ENCODE results near the gene SPATA18.
"Not testable (repeated sequence)": the region's sequence is repeated elsewhere in the genome, so short reads cannot be mapped to it uniquely, and the experiment has no call there.

SPATA18 gene

DNA sequence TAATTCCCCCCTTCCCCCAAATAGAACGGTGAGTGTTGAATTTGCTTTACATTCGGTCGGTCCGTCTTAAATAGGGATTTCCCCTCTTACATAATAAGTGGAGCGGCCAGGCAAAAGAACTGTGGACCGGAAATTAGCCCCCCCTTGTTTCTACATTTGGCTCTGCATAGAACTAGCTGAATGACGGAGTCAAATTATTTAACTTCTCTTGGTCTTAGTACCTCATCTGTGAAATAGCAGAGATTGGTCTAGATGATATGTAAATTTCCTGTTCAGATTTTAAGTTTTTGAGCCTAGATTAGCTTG lies 1.3 kb downstream of the SPATA18 start:
- DNase-seq (ENCODE audit: low read depth), result no peak

DNA sequence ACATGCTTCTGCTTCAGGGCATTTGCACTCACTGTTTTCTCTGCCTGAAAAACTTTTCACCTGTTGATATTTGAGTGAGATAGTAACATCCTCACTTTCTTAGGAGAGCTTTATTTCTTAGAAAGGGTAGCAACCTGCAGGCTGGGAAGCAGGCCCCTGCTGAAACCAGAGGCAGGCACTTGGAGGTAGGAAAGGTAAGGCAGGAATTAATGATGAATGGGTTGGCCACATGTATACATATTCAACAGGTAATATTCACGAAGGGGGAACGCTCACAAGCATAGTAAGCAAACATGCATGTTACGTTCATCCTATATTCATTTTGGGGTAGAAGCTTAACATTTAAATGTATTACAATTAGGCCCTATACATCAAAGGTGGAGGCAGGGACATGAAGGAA lies 3.1 kb downstream of the SPATA18 start:
- no peak for DNase-seq (ENCODE audit: low read depth)

GRCh38 chr4:52057196-52057595 lies 6.1 kb downstream of the SPATA18 start:
- DNase-seq (ENCODE audit: low read depth), result no peak

GRCh38 chr4:52058275-52058674 lies 7.2 kb downstream of the SPATA18 start:
- DNase-seq (ENCODE audit: low read depth), result no peak

- DNase-seq (ENCODE audit: low read depth), result no peak
Observed at GRCh38 chr4:52059372-52059771, 8.3 kb downstream of the SPATA18 start.

GRCh38 chr4:52069571-52069970 lies 18.5 kb downstream of the SPATA18 start:
- no peak for DNase-seq (ENCODE audit: low read depth)

DNA sequence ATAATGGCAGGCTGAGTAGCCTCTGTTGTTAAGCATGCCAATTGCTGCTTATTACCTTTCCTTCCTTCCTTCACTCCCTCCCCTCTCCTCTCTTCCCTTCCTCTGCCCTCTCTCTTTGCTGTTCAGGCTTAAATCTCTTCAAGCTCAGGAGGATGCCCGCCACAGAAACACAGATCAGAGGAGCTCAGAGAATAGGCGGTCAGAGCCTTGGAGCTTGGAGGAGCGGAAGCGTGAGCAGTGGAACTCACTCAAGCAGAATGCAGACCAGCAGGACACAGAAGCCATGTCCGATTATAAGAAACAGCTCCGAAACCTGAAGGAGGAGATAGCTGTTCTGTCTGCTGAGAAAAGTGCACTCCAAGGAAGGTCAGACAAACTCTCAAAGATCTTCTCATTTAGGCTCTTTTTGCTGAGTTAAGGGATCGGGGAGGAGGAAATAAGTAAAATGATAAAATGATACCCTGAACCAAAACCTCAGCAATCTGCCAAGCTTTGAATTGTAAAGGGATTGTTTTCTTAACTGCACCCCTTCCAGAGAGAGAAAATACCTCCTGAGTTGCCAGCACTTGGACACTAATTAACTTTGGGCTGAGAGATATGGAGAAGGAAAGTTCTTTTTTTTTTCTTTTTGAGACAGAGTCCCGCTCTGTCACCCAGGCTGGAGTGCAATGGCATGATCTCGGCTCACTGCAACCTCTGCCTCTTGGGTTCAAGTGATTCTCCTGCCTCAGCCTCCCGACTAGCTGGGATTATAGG lies 20.9 kb downstream of the SPATA18 start:
- DNase-seq (ENCODE audit: low read depth), result no peak

DNA sequence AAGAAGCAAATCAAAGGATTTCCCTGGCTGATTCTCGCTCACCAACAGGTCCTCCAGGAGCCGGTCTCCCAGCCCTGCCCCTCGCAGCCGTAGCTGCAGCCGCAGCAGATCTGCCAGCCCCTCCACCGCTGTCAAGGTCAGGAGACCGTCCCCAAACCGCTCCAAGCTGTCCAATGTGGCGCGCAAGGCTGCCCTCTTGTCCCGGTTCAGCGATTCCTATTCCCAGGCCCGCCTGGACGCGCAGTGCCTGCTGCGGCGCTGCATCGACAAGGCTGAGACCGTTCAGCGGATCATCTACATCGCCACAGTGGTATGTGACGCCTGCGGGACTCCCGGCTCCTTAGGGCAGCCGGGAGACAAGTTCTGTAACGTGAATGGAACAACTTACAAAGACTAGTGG lies 25.6 kb downstream of the SPATA18 start:
- no peak for DNase-seq (ENCODE audit: low read depth)

DNA sequence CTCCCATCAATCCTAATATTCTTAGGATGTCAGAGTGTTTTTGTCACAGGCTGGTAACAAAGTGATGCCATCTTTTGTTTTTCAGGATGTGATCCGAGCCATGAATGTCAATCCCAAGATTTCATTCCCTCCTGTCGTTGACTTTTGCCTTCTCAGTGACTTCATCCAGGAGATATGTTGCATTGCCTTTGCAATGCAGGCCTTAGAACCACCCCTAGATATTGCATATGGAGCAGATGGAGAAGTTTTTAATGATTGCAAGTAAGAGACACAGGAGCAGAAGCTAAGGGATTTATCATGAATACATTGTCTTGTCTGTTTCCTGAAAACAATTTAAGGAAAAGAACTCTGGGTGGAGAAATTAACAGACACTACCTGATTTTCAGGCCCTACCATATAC lies 28.6 kb downstream of the SPATA18 start:
- DNase-seq (ENCODE audit: low read depth), result no peak

DNA sequence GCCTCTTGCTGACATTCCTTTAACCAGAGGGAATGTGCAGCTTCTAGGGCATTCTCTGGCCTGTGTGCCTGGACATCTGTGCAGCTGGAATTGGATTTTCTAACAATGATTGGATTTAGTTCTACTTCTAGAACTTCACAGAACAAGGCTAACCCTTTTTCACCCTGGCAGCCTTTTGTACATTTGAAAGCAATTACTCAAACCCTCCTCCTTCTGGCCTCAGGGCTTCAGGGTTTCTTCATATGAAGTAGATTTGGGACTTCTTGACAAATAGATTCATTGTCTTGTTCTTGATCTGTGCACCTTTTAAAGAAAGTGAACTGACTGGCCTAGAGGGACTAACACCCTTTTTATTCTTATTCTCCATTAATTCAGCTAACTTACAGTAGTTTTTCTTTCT lies 30.1 kb downstream of the SPATA18 start:
- no peak for DNase-seq (ENCODE audit: low read depth)

DNA sequence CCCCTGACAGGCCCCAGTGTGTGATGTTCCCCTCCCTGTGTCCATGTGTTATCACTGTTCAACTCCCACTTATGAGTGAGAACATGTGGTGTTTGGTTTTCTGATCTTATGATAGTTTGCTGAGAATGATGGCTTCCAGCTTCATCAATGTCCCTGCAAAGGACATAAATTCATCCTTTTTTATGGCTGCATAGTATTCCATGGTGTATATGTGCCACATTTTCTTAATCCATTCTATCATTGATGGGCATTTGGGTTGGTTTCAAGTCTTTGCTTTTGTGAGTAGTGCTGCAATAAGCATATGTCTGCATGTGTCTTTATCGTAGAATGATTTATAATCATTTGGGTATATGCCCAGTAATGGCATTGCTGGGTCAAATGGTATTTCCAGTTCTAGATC lies 35.3 kb downstream of the SPATA18 start:
- DNase-seq (ENCODE audit: low read depth), result not testable (repeated sequence)

GRCh38 chr4:52091801-52092200 lies 40.7 kb downstream of the SPATA18 start:
- no peak for DNase-seq (ENCODE audit: low read depth)

- no peak for DNase-seq (ENCODE audit: low read depth)
Observed at GRCh38 chr4:52093466-52093865, 42.4 kb downstream of the SPATA18 start.

- DNase-seq (ENCODE audit: low read depth), result no peak
Observed at GRCh38 chr4:52094376-52095145, 43.5 kb downstream of the SPATA18 start.

- no peak for DNase-seq (ENCODE audit: low read depth)
Observed at GRCh38 chr4:52095374-52095773, 44.3 kb downstream of the SPATA18 start.

GRCh38 chr4:52096048-52096447 lies 44.9 kb downstream of the SPATA18 start:
- DNase-seq (ENCODE audit: low read depth), result no peak

DNA sequence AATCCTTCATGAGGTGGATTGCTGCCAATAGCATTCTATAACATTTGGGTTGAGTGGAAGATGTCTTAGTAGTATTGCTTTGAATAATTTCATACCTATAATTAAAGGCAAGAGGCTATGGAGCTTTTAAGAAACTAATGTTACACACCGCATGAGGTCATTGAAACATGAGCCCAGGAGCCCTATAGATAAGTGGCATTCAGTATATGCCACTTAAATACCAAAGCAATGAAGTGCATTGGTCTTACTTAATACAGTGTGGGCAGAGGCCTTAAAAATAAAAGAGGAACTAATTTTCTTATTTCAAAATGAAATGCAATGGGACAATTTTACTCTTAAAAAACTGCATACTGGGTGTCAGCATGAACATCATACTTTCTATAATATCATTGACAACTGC lies 47.5 kb downstream of the SPATA18 start:
- DNase-seq (ENCODE audit: low read depth), result no peak

DNA sequence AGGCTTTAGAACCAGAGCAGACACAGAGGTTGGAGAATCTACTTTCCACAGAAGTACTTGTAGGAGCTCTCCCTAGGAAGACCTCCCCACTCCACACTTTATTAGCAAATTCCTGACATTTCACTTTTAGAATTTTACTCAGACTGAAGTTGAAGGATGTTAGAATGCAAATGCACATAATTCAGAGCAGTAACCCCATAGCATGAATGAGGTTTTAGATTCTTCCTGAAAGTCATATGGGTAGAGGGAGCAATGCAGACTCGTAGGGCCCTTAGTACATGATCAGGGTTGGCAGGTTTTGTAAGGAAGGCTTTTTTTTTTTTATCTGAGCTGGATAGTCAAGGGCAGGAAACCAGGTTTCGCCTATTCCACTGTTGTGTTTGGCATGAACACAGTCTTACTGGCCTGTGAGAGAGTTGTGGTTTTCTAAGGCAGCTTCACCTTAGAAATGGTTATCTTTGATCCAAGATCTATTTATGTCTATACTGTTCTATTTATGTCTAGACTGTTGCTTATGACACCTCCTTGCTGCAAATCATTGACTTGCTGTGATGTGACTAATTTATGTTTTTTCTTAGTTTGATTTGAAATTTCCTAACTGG lies 48.9 kb downstream of the SPATA18 start:
- DNase-seq (ENCODE audit: low read depth), result no peak

DNA sequence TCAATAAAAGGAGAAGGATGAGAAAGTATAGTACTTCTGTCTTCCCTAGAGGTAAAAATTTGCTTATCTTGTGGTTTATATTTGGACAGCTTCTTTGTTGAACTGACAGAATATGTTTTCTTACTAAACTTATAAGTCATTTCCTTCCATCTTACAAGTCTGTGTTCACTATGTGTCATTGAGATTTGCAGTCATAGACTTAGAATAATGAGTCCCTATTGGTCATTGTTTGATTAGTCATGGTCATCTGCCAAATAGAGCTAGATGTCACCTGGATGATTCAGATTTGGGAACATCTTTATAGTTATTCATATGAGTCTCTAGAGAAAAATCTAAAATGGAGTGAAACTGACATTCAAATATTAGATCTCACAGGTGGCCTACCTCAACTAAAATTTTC lies 51.5 kb downstream of the SPATA18 start:
- DNase-seq (ENCODE audit: low read depth), result no peak

DNA sequence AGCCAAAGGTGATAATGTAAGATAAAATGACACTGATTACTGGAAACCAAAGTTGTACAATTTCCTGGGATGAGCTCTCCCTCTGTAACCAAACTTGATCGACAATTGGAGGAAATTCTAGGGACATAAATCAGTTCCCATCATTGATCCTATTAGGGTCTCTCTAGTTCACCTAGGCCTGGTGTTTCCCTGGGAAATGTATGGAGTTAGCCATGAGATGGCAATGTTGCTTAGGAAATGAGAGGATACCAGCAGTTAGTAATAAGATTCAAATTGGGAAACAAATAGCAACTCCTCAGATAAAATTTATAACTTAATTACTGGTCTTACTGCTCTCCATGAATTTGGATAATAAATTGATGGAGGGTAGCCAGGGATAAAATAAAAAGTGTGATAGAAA lies 52.2 kb downstream of the SPATA18 start:
- DNase-seq (ENCODE audit: low read depth), result no peak

DNA sequence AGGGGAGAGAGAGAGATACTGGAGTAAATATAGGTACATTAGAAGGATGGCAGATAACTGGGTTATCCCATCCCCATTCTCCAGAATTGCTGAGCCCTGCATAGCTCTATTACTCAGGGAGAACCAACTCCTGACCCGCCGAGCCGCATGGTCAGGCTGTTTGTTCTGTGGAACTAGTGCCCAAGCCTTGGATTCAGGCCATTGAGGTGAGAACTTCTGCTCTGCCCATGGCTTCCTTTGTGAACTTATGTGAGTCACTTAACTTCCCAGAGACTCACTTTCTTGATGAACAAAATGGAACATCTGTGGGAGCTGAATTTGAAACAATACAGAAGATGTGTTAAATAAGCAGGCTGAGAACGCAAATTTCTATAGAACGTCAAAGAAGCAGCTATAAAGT lies 54.2 kb downstream of the SPATA18 start:
- no peak for DNase-seq (ENCODE audit: low read depth)

GRCh38 chr4:52106191-52106590 lies 55.1 kb downstream of the SPATA18 start:
- DNase-seq (ENCODE audit: low read depth), result no peak

DNA sequence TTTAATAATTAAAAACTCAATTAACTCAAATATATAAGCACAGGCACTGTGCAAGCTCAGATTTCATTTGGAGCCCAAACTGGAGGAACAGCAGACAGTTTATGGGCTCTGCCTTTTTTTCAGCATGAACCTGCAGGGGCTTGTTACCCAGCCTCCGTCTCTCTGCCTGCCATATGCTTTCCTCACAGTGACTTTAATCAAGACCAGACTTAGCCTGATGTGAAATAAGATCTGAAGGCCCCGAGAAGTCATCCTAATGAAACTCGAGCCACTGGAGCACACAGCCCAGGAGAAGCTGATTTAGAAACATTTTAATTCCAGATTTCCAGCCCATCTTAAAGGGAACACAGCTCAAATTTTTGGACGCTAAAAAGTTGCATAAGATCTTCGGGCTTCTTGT lies 55.6 kb downstream of the SPATA18 start:
- DNase-seq (ENCODE audit: low read depth), result no peak

- no peak for DNase-seq (ENCODE audit: low read depth)
Observed at GRCh38 chr4:52107336-52107735, 56.2 kb downstream of the SPATA18 start.

All from activated gamma-delta T cell treated with anti-CD3 and anti-CD28 coated beads, Interleukin-2, amount 50 U/mL, for 16 hours (primary cell).